ENCODE results near the gene VAV1. TPM values are rescaled to one million over a fixed set of nuclear protein-coding genes. Genes with fewer than 3 reads are reported as not detected.

The VAV1 gene
- total and polyA plus RNA-seq, 9 of the 15 experiments (the other 6 are each of a cell fraction or from before 2014, with no cell fraction given), result 0.46 to 20.1 (median 11.1) TPM

DNA sequence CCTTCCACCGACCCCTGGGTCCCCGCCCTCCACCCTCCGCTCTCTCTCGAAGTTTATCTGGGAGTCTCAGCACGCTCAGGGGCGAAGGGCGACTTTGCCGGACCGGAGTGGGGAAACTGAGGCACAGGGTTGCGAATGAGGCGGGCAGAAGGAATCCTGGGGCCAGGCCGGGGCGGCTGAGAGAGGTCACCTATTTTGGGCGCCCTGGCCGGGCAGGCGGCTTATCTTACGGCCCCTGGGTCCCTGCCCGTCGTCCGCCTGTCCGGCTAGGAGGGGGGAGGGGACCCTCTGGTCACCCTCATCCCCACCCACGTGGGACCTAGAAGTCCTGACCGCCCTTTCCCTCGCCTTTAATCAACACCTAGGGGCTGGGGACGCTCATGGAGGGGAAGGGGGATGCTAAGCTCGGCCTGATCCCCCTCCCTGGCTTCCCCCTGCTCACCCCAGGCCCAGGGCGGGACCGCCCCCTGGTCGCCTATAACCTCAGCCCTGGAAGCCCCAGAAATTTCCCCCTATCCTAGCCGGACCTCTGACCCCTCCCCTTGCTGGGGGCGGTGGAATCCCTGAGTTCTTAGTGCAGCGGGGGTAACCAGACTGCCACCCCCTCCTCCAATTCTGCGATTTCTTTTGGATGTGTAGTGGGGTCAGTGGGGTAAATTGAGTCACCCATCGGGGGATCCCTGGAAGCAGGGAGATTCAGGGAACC lies 32.5 kb upstream of the VAV1 start (continued):
- peak; percentile 20; the same call in 1 of the 2 replicates for TF ChIP-seq RNF2 (IDR thresholded peaks at IDR 0.05)
- TF ChIP-seq POLR2AphosphoS2 (IDR thresholded peaks at IDR 0.05; ENCODE audit: low read length), result no peak
- peak in 1 of 2 experiments; percentile 87; a peak in 2 of 4 replicates for TF ChIP-seq HDAC1 (IDR thresholded peaks at IDR 0.05)
- no peak for TF ChIP-seq SMAD3 (CRISPR knock-in tag; conservative IDR thresholded peaks at IDR 0.05)
- TF ChIP-seq, protein P1, sequence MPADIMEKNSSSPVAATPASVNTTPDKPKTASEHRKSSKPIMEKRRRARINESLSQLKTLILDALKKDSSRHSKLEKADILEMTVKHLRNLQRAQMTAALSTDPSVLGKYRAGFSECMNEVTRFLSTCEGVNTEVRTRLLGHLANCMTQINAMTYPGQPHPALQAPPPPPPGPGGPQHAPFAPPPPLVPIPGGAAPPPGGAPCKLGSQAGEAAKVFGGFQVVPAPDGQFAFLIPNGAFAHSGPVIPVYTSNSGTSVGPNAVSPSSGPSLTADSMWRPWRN (IDR thresholded peaks at IDR 0.05; ENCODE audit: low read depth), result no peak
- TF ChIP-seq KLF1 (tag; IDR thresholded peaks at IDR 0.05), result no peak
- TF ChIP-seq ZNF41 (CRISPR knock-in tag; conservative IDR thresholded peaks at IDR 0.05), result no peak
- peak; percentile 41; the same call in 1 of the 2 replicates for TF ChIP-seq NFIC (IDR thresholded peaks at IDR 0.05)
- TF ChIP-seq ZNF384 (IDR thresholded peaks at IDR 0.05; ENCODE audit: low read depth, low read length), result no peak
- TF ChIP-seq, protein P2, sequence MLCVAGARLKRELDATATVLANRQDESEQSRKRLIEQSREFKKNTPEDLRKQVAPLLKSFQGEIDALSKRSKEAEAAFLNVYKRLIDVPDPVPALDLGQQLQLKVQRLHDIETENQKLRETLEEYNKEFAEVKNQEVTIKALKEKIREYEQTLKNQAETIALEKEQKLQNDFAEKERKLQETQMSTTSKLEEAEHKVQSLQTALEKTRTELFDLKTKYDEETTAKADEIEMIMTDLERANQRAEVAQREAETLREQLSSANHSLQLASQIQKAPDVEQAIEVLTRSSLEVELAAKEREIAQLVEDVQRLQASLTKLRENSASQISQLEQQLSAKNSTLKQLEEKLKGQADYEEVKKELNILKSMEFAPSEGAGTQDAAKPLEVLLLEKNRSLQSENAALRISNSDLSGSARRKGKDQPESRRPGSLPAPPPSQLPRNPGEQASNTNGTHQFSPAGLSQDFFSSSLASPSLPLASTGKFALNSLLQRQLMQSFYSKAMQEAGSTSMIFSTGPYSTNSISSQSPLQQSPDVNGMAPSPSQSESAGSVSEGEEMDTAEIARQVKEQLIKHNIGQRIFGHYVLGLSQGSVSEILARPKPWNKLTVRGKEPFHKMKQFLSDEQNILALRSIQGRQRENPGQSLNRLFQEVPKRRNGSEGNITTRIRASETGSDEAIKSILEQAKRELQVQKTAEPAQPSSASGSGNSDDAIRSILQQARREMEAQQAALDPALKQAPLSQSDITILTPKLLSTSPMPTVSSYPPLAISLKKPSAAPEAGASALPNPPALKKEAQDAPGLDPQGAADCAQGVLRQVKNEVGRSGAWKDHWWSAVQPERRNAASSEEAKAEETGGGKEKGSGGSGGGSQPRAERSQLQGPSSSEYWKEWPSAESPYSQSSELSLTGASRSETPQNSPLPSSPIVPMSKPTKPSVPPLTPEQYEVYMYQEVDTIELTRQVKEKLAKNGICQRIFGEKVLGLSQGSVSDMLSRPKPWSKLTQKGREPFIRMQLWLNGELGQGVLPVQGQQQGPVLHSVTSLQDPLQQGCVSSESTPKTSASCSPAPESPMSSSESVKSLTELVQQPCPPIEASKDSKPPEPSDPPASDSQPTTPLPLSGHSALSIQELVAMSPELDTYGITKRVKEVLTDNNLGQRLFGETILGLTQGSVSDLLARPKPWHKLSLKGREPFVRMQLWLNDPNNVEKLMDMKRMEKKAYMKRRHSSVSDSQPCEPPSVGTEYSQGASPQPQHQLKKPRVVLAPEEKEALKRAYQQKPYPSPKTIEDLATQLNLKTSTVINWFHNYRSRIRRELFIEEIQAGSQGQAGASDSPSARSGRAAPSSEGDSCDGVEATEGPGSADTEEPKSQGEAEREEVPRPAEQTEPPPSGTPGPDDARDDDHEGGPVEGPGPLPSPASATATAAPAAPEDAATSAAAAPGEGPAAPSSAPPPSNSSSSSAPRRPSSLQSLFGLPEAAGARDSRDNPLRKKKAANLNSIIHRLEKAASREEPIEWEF (CRISPR knock-in tag; IDR thresholded peaks at IDR 0.05), result no peak
- TF ChIP-seq, protein P3, sequence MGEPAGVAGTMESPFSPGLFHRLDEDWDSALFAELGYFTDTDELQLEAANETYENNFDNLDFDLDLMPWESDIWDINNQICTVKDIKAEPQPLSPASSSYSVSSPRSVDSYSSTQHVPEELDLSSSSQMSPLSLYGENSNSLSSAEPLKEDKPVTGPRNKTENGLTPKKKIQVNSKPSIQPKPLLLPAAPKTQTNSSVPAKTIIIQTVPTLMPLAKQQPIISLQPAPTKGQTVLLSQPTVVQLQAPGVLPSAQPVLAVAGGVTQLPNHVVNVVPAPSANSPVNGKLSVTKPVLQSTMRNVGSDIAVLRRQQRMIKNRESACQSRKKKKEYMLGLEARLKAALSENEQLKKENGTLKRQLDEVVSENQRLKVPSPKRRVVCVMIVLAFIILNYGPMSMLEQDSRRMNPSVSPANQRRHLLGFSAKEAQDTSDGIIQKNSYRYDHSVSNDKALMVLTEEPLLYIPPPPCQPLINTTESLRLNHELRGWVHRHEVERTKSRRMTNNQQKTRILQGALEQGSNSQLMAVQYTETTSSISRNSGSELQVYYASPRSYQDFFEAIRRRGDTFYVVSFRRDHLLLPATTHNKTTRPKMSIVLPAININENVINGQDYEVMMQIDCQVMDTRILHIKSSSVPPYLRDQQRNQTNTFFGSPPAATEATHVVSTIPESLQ (CRISPR knock-in tag; IDR thresholded peaks at IDR 0.05), result 0 out of 2 replicates have a peak, but pooled peaks have one; percentile 59
- peak; percentile 63 for TF ChIP-seq PCBP1 (IDR thresholded peaks at IDR 0.05; ENCODE audit: low read depth, low read length, poor library complexity, severe bottlenecking)
- peak; percentile 54 for TF ChIP-seq DPF2 (IDR thresholded peaks at IDR 0.05)
- TF ChIP-seq, protein P4, sequence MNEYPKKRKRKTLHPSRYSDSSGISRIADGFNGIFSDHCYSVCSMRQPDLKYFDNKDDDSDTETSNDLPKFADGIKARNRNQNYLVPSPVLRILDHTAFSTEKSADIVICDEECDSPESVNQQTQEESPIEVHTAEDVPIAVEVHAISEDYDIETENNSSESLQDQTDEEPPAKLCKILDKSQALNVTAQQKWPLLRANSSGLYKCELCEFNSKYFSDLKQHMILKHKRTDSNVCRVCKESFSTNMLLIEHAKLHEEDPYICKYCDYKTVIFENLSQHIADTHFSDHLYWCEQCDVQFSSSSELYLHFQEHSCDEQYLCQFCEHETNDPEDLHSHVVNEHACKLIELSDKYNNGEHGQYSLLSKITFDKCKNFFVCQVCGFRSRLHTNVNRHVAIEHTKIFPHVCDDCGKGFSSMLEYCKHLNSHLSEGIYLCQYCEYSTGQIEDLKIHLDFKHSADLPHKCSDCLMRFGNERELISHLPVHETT (CRISPR knock-in tag; conservative IDR thresholded peaks at IDR 0.05 in 1 of 2, IDR thresholded peaks at IDR 0.05 in 1 of 2), result peak in 1 of 2 experiments; percentile 33; a peak in 1 of 4 replicates
- TF ChIP-seq, protein P5, sequence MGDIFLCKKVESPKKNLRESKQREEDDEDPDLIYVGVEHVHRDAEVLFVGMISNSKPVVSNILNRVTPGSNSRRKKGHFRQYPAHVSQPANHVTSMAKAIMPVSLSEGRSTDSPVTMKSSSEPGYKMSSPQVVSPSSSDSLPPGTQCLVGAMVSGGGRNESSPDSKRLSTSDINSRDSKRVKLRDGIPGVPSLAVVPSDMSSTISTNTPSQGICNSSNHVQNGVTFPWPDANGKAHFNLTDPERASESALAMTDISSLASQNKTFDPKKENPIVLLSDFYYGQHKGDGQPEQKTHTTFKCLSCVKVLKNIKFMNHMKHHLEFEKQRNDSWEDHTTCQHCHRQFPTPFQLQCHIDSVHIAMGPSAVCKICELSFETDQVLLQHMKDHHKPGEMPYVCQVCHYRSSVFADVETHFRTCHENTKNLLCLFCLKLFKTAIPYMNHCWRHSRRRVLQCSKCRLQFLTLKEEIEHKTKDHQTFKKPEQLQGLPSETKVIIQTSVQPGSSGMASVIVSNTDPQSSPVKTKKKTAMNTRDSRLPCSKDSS (IDR thresholded peaks at IDR 0.05; ENCODE audit: low read depth, partially characterized antibody), result no peak
- no peak for TF ChIP-seq MIER1 (IDR thresholded peaks at IDR 0.05; ENCODE audit: low read depth)

All from K562 (cell line).